ENCODE measurements around the gene KMT5C. TPM values are rescaled to one million over a fixed set of nuclear protein-coding genes. Genes with fewer than 3 reads are reported as not detected.

KMT5C gene
- total RNA-seq, 4 donors from 2014 or later: 5.0 to 8.7 (median 8.1) TPM

- H3K27me3 ChIP-seq: peaks cover 0 to 68% (median 50%) of the 10 kb centered on the region in 4 donors
- peaks cover 4 to 18% (median 15%) of the 10 kb centered on the region in 4 donors for H3K4me1 ChIP-seq
- no peak for DNase-seq (ENCODE audit: extremely low spot score)
- intact Hi-C loops (cut with DNase I): no loop called here
- H3K9me3 ChIP-seq: no peaks in the 10 kb centered on the region
- TF ChIP-seq POLR2AphosphoS5 (IDR thresholded peaks at IDR 0.05) (no peak), EP300 (IDR thresholded peaks at IDR 0.05) (no peak), CTCF (IDR thresholded peaks at IDR 0.05) (no peak), POLR2A (IDR thresholded peaks at IDR 0.05; ENCODE audit: low read depth) (no peak)
- H3K4me3 ChIP-seq: no peak within 1 kb of the TSS
- WGBS: 66% methylated on average over 21 of the region's 21 CpGs
- no peak within 1 kb of the TSS for H3K27ac ChIP-seq (replicated peaks in 1 of 4)
- H3K36me3 ChIP-seq: no peaks in the 10 kb centered on the region
Measured at GRCh38 chr19:55376241-55376933, 36.7 kb downstream of the KMT5C start, which contains the start of gene TMEM190. Gene TMEM190 (plus strand): TSS chr19:55376826. CDS start chr19:55376854, 28 bp downstream.

- TF ChIP-seq POLR2AphosphoS5 (IDR thresholded peaks at IDR 0.05) (no peak), POLR2A (IDR thresholded peaks at IDR 0.05; ENCODE audit: low read depth) (no peak), EP300 (IDR thresholded peaks at IDR 0.05) (no peak), CTCF (IDR thresholded peaks at IDR 0.05) (no peak)
- intact Hi-C loops (cut with DNase I): no loop called here
- 15% methylated on average over 28 of the region's 43 CpGs for WGBS
- Histone ChIP-seq H3K4me1 (peaks cover 4 to 18% (median 15%) of the 10 kb centered on the region in 4 donors), H3K9me3 (no peaks in the 10 kb centered on the region), H3K36me3 (no peaks in the 10 kb centered on the region), H3K27me3 (peaks cover 0 to 56% (median 40%) of the 10 kb centered on the region in 4 donors), H3K27ac (replicated peaks in 1 of 4) (no peak overlapping the region), H3K4me3 (no peak overlapping the region)
- no peak for DNase-seq (ENCODE audit: extremely low spot score)
Measured at GRCh38 chr19:55377356-55378131, 37.9 kb downstream of the KMT5C start.

- no peaks in the 10 kb centered on the region for H3K36me3 ChIP-seq
- no peaks in the 10 kb centered on the region for H3K9me3 ChIP-seq
- peaks cover 7 to 24% (median 21%) of the 10 kb centered on the region in 4 donors for H3K4me1 ChIP-seq
- TF ChIP-seq EP300 (IDR thresholded peaks at IDR 0.05) (no peak), POLR2AphosphoS5 (IDR thresholded peaks at IDR 0.05) (no peak), CTCF (IDR thresholded peaks at IDR 0.05) (no peak), POLR2A (IDR thresholded peaks at IDR 0.05; ENCODE audit: low read depth) (no peak)
- no peak for DNase-seq (ENCODE audit: extremely low spot score)
- 79% methylated on average over 6 of the region's 11 CpGs for WGBS
- intact Hi-C loops (cut with DNase I): no loop called here
- no peak overlapping the region for H3K27ac ChIP-seq (replicated peaks in 1 of 4)
- H3K27me3 ChIP-seq: peaks cover 0 to 40% (median 27%) of the 10 kb centered on the region in 4 donors
- no peak overlapping the region for H3K4me3 ChIP-seq
Measured at GRCh38 chr19:55379174-55379573, 39.5 kb downstream of the KMT5C start.

- Histone ChIP-seq H3K4me3 (no peak overlapping the region), H3K36me3 (peaks cover 0 to 6% (median 3%) of the 10 kb centered on the region in 4 donors), H3K4me1 (peaks cover 22 to 39% (median 35%) of the 10 kb centered on the region in 4 donors), H3K9me3 (no peaks in the 10 kb centered on the region), H3K27ac (replicated peaks in 1 of 4) (no peak overlapping the region), H3K27me3 (peaks cover 0 to 11% (median 6%) of the 10 kb centered on the region in 4 donors)
- intact Hi-C loops (cut with DNase I): loop anchor here (5.0 kb wide), 2 partner anchors 40 to 80 kb away; no protein-coding TSS in a partner anchor
- TF ChIP-seq EP300 (IDR thresholded peaks at IDR 0.05) (no peak), CTCF (IDR thresholded peaks at IDR 0.05) (no peak), POLR2AphosphoS5 (IDR thresholded peaks at IDR 0.05) (no peak), POLR2A (IDR thresholded peaks at IDR 0.05; ENCODE audit: low read depth) (no peak)
- DNase-seq (ENCODE audit: extremely low spot score): no peak
- 96% methylated on average over 5 of the region's 5 CpGs for WGBS
Measured at GRCh38 chr19:55382013-55382412, 42.3 kb downstream of the KMT5C start.

All from esophagus muscularis mucosa (tissue), 4 donors.